Left ventricle myocardium inferior (tissue), 1 donor: ENCODE data around the gene UBR3. TPM values are rescaled to one million over a fixed set of nuclear protein-coding genes. Genes with fewer than 3 reads are reported as not detected.
"Not testable (repeated sequence)": the region's sequence is repeated elsewhere in the genome, so short reads cannot be mapped to it uniquely, and the experiment has no call there.

Source experiments
- DNase-seq: peaks from one replicate; pipeline ENCODE4 v3.0.0-alpha.2; 2020
- H3K27ac ChIP-seq: fragments of 200-600 bp; replicated peaks from 2 replicates; pipeline ENCODE4 v1.8.0; 2021
- H3K27me3 ChIP-seq: fragments of 200-600 bp; 2 replicates; pipeline ENCODE4 v1.8.0; 2021; ENCODE audit warnings: low read depth
- H3K36me3 ChIP-seq: fragments of 200-600 bp; 2 replicates; pipeline ENCODE4 v1.8.0; 2021
- H3K4me1 ChIP-seq: fragments of 200-600 bp; 2 replicates; pipeline ENCODE4 v1.8.0; 2021
- H3K4me3 ChIP-seq: fragments of 200-600 bp; 2 replicates; pipeline ENCODE4 v1.8.0; 2021; ENCODE audit warnings: mild to moderate bottlenecking, moderate library complexity
- H3K9me3 ChIP-seq: fragments of 200-600 bp; replicated peaks from 2 replicates; pipeline ENCODE4 v1.8.0; 2021
- CTCF ChIP-seq: fragments of 200-600 bp; IDR thresholded peaks from 2 replicates; pipeline ENCODE4 v1.8.0; 2021; ENCODE audit warnings: antibody characterized with exemption, mild to moderate bottlenecking, borderline replicate concordance
- intact Hi-C: fragments of 100-400 bp; cut with micrococcal nuclease; formaldehyde crosslinking; loops from one replicate; pipeline ENCODE4 v1.11.0; 2022
- total RNA-seq: library from RNA; stranded (reverse); fragmentation: NEBNext Ultra II Directional; extraction: Animal tissue kit (Norgen Biotek cat#: 25700); gene quantifications from one replicate; pipeline ENCODE4 v1.2.1, GENCODE V29; 2021
- donor health status: DM: no; HTN: yes; CAD: no; lungs with severe emphysema.

UBR3 gene
- total RNA-seq, 1 donor from 2014 or later: 99.5 TPM

DNA sequence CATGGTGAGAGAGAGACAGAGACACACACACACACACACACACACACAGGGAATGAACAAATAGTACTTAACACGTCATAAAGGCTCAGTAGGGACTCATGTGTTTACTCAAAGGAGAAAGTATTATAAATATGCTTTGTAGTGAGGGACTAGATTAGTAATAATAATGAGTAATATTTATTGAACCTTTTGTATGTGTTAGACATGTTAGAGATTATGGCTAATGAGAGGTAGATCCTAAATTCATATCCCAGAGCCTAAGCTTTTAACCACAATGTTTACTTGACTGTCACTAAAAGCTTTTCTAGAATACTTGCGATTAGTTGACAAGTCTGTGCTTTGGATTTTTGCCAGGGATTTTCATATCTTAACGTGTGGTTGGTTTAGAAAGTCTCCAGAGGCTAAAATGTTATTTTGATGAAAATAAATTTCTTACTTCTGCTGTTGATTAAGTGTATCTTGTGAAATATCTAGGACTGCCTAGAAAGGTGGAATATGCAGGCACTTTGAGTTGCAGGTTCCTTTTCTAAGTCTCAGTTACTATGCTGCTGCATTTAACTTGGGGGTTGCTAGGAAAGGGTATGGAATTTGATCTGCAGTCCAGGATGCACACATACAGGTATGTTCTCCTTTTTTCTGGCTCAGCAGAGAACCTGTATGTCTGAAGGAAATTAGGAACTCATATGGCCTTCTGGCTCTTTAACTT lies 64.5 kb downstream of the UBR3 start:
- Histone ChIP-seq H3K36me3 (peaks cover 16% of the 10 kb centered on the region), H3K4me3 (no peak overlapping the region), H3K27me3 (no peaks in the 10 kb centered on the region), H3K9me3 (no peaks in the 10 kb centered on the region), H3K4me1 (peaks cover 45% of the 10 kb centered on the region), H3K27ac (no peak overlapping the region)
- TF ChIP-seq CTCF: no peak
- DNase-seq: no peak
- intact Hi-C loops: no loop called here

DNA sequence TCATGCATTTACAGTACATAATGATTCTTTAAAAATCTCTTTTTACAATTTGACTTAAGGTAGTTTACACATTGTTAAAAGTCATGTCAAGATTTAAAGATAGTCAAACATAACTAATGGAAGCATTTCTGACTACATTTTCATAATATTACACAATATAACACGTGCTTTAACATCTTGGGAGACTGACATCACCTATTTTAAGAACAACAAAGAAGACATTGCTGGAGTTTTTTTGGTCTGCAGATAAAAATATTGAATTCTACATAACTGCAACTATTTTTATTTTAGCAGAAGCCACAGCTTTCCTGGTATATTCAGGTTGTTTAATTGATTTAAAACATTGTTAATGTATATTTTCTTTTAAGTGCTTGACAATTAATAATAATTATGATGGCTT lies 65.7 kb downstream of the UBR3 start:
- no peak for DNase-seq
- Histone ChIP-seq H3K9me3 (no peaks in the 10 kb centered on the region), H3K27me3 (no peaks in the 10 kb centered on the region), H3K4me3 (no peak overlapping the region), H3K36me3 (peaks cover 27% of the 10 kb centered on the region), H3K4me1 (peaks cover 46% of the 10 kb centered on the region), H3K27ac (peak overlapping the region; percentile 2)
- no peak for TF ChIP-seq CTCF
- intact Hi-C loops: no loop called here

- H3K4me1 ChIP-seq: peaks cover 43% of the 10 kb centered on the region
- intact Hi-C loops: no loop called here
Measured at GRCh38 chr2:169895294-169895985, 68.2 kb downstream of the UBR3 start.

GRCh38 chr2:169897834-169898233 lies 70.6 kb downstream of the UBR3 start:
- Histone ChIP-seq H3K4me3 (no peak overlapping the region), H3K27me3 (no peaks in the 10 kb centered on the region), H3K9me3 (no peaks in the 10 kb centered on the region), H3K27ac (no peak overlapping the region), H3K36me3 (peaks cover 39% of the 10 kb centered on the region), H3K4me1 (peaks cover 27% of the 10 kb centered on the region)
- no peak for DNase-seq
- intact Hi-C loops: no loop called here
- TF ChIP-seq CTCF: no peak

More at GRCh38 chr2:169895294-169895985, 68.2 kb downstream of the UBR3 start:
- no peak for TF ChIP-seq CTCF
- peaks cover 32% of the 10 kb centered on the region for H3K36me3 ChIP-seq
- DNase-seq: no peak
- H3K4me3 ChIP-seq: no peak overlapping the region
- H3K27me3 ChIP-seq: no peaks in the 10 kb centered on the region
- H3K27ac ChIP-seq: no peak overlapping the region
- no peaks in the 10 kb centered on the region for H3K9me3 ChIP-seq

DNA sequence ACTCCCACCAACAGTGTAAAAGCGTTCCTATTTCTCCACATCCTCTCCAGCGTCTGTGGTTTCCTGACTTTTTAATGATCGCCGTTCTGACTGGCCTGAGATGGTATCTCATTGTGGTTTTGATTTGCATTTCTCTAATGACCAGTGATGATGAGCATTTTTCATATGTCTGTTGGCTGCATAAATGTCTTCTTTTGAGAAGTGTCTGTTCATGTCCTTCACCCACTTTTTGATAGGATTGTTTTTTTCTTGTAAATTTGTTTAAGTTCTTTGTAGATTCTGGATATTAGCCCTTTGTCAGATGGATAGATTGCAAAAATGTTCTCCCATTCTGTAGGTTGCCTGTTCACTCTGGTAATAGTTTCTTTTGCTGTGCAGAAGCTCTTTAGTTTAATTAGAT lies 72.8 kb downstream of the UBR3 start:
- H3K27me3 ChIP-seq, DNase-seq, H3K4me3 ChIP-seq, H3K27ac ChIP-seq, H3K9me3 ChIP-seq, intact Hi-C loops: not testable (repeated sequence)
- Histone ChIP-seq H3K4me1 (peaks cover 16% of the 10 kb centered on the region), H3K36me3 (peaks cover 40% of the 10 kb centered on the region)

- Histone ChIP-seq H3K36me3 (peaks cover 40% of the 10 kb centered on the region), H3K4me1 (peaks cover 12% of the 10 kb centered on the region), H3K4me3 (no peak overlapping the region), H3K27me3 (no peaks in the 10 kb centered on the region), H3K27ac (no peak overlapping the region), H3K9me3 (no peaks in the 10 kb centered on the region)
- no peak for TF ChIP-seq CTCF
- DNase-seq: no peak
- intact Hi-C loops: no loop called here
Measured at GRCh38 chr2:169900686-169901085, 73.4 kb downstream of the UBR3 start.
